IPS-20b (cell line): Measurements from ENCODE around the gene HSBP1.

ENCODE experiments used
- H3K27ac ChIP-seq: one replicate; pipeline ENCODE4 v1.5.1; 2013; ENCODE audit warnings: low read length
- H3K27me3 ChIP-seq: 2 replicates; pipeline ENCODE4 v1.6.1; 2013; ENCODE audit warnings: mild to moderate bottlenecking, low read length, inconsistent platforms; ENCODE audit not compliant: insufficient read depth
- H3K36me3 ChIP-seq: 2 replicates; pipeline ENCODE4 v1.6.1; 2013; ENCODE audit warnings: low read depth, mild to moderate bottlenecking, inconsistent platforms, low read length, moderate library complexity; ENCODE audit not compliant: insufficient read depth
- H3K4me1 ChIP-seq: 2 replicates; pipeline ENCODE4 v1.6.1; 2013; ENCODE audit warnings: mild to moderate bottlenecking, control low read depth, inconsistent platforms, low read length, moderate library complexity; ENCODE audit not compliant: insufficient read depth
- H3K4me3 ChIP-seq: 2 replicates; pipeline ENCODE4 v1.5.1; 2013; ENCODE audit warnings: mild to moderate bottlenecking, low read length, inconsistent platforms
- H3K9ac ChIP-seq: 2 replicates; pipeline ENCODE4 v1.6.1; 2013; ENCODE audit warnings: low read depth, mild to moderate bottlenecking, inconsistent platforms, low read length, moderate library complexity
- H3K9me3 ChIP-seq: 2 replicates; pipeline ENCODE4 v1.6.1; 2013; ENCODE audit warnings: mild to moderate bottlenecking, low read depth, low read length, inconsistent platforms; ENCODE audit not compliant: insufficient read depth

HSBP1 gene

DNA sequence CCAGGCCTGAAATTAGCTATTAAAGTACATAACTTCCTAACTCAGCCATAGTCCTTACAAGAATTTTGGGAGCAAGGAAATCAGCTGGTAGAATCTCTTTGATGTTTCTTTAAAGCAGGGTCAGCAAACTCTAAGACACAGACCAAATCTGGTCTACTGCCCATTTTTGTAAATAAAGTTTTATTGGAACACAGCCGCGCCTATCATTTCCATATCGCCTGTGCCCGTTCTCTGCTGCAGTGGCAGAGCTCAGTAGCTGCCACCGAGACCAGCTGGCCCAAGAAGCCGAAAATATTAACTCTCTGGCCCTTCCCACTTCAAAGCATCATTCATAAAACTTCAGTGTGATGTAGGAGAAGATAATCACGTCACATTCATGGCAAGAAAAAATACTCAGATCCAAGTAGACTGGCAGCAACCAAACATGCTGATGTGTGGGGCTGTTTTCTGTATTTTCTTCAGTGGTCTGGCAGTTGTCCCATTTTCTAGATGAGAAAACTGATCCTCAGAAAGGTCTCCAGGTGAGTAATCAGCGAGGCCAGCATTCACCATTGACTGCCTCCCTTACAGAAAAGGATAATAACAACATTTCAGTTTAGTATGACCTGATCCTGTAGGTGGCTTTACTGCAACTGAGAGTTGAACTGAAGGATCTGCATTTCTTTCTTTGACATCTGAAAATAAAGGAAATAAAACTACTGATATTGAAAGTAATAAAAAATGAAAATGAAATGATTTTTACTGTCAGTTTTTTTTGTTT lies 18.0 kb upstream of the HSBP1 start:
- Histone ChIP-seq H3K36me3 (no peaks in the 10 kb centered on the region), H3K27me3 (no peaks in the 10 kb centered on the region), H3K27ac (no peak overlapping the region), H3K9ac (no peak overlapping the region), H3K4me1 (no peaks in the 10 kb centered on the region), H3K4me3 (no peak overlapping the region), H3K9me3 (no peaks in the 10 kb centered on the region)

DNA sequence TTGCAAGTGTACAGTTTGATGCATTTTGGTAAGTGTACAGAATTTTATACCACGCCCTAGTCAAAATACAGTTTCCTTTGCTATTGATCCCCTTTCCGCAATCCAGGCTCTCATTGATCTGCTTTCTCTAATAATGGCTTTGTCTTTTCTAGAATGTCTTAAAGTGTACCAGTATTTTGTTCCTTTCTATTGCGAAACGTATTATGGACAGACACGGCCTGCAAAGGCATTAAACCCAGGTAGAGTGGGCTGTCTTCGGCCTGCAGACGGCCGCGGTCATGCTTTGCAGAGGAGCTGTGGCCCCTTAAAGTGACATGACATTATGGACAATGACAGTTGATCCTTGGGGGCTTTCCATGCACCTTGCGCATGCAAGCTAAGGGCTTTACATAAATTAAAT lies 15.9 kb upstream of the HSBP1 start:
- Histone ChIP-seq H3K4me3 (no peak overlapping the region), H3K4me1 (no peaks in the 10 kb centered on the region), H3K9me3 (no peaks in the 10 kb centered on the region), H3K9ac (no peak overlapping the region), H3K27ac (no peak overlapping the region), H3K27me3 (no peaks in the 10 kb centered on the region), H3K36me3 (no peaks in the 10 kb centered on the region)

DNA sequence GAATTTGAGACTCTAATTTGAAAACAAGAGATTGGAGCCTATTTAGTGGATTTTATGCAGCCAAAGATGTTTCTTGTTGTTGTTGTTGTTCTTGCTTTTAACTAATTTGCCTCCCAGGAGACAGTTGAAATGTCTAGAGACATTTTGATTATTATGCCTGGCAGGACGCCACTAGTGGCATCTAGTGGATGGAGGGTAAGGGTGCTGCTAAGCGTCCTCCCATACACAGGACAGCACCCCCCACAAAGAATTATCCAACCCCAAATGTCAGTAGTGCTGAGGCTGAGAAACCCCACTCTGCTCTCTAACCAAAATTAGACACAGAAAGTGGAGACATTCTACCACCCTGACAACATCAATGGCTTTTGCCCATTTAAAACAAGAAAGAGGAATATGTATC lies 15.4 kb upstream of the HSBP1 start:
- H3K9ac ChIP-seq, result no peak overlapping the region
- no peak overlapping the region for H3K27ac ChIP-seq
- no peak overlapping the region for H3K4me3 ChIP-seq
- no peaks in the 10 kb centered on the region for H3K9me3 ChIP-seq
- H3K4me1 ChIP-seq, result no peaks in the 10 kb centered on the region
- H3K36me3 ChIP-seq, result no peaks in the 10 kb centered on the region
- H3K27me3 ChIP-seq, result no peaks in the 10 kb centered on the region

DNA sequence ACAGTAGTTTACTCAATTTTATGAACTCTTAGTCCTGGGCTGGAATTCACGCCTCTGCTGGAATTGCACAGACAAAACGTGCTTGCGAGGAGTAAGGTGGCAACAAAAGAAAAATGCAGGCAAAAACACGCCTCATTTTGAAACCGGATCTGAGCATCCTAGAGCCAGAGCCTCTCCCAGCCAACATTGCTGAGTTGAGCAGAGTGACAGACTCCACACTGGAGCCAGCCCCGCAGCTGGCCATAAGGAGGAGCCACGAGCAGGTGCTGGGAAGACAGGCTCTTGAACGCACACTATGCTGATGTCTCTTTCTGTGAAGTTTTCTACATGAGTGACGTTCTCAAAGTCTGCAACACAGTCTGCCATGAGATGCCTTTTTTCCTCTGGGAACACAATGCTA lies 14.6 kb upstream of the HSBP1 start:
- H3K4me1 ChIP-seq, result no peaks in the 10 kb centered on the region
- H3K36me3 ChIP-seq, result no peaks in the 10 kb centered on the region
- H3K9me3 ChIP-seq, result no peaks in the 10 kb centered on the region
- H3K9ac ChIP-seq, result no peak overlapping the region
- no peak overlapping the region for H3K4me3 ChIP-seq
- no peak overlapping the region for H3K27ac ChIP-seq
- no peaks in the 10 kb centered on the region for H3K27me3 ChIP-seq

DNA sequence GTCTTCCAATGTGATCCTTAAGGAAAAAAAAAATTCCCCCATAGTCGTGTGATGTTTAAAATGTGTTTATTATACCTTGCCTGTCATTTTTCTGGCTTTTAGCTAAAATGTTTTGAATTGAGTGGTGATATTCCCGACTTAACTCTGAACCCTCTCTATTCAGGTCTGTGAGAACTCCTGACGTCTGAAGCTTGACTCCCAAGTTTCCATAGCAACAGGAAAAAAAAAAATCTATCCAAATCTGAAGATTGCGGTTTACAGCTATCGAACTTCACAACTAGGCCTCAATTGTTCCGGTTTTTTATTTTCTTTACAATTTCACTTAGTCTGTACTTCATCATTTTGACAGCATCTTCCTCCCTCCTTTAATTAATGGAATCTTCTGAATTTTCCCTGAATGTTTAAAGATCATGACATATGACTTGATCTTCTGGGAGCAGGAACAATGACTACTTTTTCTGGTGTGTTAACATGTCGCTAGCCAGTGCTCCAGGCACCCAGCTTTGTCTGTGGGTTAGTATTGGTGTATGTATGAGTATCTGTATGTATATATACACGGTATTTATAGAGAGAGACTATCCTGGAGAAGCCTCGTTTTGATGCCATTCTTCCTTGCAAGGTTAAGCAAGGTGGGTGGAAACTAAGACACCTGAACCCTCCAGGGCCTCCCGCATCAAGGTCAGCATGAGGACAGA lies 12.8 kb upstream of the HSBP1 start:
- Histone ChIP-seq H3K4me3 (no peak overlapping the region), H3K4me1 (no peaks in the 10 kb centered on the region), H3K27me3 (no peaks in the 10 kb centered on the region), H3K9me3 (no peaks in the 10 kb centered on the region), H3K36me3 (no peaks in the 10 kb centered on the region), H3K27ac (no peak overlapping the region), H3K9ac (no peak overlapping the region)

DNA sequence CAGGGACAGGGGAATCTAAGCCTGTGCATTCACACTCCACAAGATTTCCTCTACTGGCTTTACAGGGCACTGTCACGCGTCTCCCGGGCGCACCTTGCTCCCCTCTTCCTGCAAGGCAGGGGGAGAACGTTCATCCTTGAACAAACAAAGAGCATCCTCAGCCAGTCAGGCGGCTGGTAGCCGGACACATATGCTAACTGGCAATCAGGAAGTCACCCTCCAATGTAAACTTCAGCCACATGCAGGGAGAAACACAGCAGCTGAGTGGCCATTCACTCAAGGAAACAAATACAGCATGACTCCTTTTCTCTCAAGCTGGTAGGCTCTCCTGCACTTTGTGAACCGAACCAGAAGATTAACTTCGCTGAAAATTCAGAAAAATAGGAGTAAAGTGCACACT lies 10.8 kb upstream of the HSBP1 start:
- no peaks in the 10 kb centered on the region for H3K27me3 ChIP-seq
- H3K4me3 ChIP-seq, result no peak overlapping the region
- no peaks in the 10 kb centered on the region for H3K36me3 ChIP-seq
- H3K9me3 ChIP-seq, result no peaks in the 10 kb centered on the region
- no peak overlapping the region for H3K9ac ChIP-seq
- no peak overlapping the region for H3K27ac ChIP-seq
- H3K4me1 ChIP-seq, result peaks cover under 1% of the 10 kb centered on the region; the same call in 1 of the 2 replicates

DNA sequence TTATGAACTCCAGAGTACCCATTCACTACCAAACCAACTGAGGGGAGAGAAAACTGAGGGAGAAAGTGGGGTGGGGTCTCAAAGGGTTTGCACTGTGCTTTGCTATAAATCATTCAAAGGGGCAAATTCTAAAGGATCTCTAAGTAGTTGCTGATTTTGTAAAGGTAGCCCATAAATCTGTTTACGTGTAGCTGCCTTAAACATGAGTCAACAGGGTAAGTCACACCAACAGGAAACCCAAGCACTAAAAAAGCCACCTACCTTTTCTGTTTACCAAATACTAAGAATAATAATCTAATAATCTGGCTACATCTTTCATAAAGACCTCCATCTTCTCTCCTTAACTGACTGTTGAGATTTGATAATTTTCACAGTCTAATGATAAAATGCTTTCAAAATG lies 8.4 kb upstream of the HSBP1 start:
- H3K9me3 ChIP-seq, result no peaks in the 10 kb centered on the region
- no peak overlapping the region for H3K27ac ChIP-seq
- H3K4me1 ChIP-seq, result peaks cover 12% of the 10 kb centered on the region; the same call in 1 of the 2 replicates
- H3K9ac ChIP-seq, result no peak overlapping the region
- no peaks in the 10 kb centered on the region for H3K36me3 ChIP-seq
- no peaks in the 10 kb centered on the region for H3K27me3 ChIP-seq
- no peak overlapping the region for H3K4me3 ChIP-seq

DNA sequence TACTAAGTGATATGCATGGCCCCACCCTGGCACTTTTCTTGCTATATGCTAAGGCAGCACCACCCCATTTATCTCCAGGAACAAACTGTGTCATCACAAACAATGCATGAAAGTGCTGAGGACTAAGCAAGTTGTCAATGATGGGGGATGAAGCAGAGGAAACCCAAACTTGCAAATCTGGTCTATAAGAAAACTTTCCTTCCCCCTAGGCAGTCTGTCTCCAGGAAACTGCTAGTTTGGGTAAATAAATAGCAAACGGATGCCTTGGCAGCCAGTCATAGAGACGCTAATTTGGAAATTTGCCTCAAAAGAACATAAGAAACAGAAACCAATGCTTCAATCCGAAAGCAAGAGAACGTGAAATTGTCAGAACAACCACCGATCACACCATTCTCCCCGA lies 5.6 kb upstream of the HSBP1 start:
- H3K9me3 ChIP-seq, result no peaks in the 10 kb centered on the region
- H3K4me3 ChIP-seq, result peak overlapping the region; percentile 38
- peak overlapping the region; percentile 56; the same call in 1 of the 2 replicates for H3K9ac ChIP-seq
- H3K27me3 ChIP-seq, result no peaks in the 10 kb centered on the region
- H3K4me1 ChIP-seq, result peaks cover 12% of the 10 kb centered on the region; the same call in 1 of the 2 replicates
- H3K36me3 ChIP-seq, result no peaks in the 10 kb centered on the region
- peak overlapping the region; percentile 19 for H3K27ac ChIP-seq

DNA sequence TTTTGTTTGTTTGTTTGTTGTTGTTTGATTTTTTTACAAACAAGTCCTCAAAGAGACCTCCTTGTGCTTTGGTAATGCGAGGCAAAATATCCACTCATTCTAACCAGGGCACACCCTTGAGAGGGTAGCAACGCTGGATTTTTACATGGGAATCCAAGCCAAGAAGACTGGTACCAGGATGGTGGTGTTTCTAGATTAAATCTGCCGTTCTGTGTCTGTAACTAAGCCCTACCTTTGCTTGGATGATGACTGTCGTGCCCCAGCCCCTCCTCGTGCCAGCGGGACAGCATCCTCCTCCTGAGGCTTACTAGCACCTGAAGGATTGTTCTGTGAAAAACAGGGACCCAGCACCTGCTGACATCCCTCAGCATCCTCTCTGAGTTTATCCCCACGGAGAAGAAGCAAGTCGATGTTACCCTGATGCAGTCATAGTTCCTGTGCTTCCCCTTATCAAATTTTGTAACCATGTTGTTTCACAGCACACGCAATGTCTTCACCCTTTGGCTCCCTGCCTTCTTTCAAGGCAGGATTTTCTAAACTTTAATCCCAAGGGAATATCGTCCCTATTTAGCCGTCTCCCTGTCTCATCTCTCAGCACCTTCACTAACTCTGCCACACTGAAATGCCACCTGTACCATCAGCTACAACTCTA lies 5.1 kb upstream of the HSBP1 start:
- no peaks in the 10 kb centered on the region for H3K9me3 ChIP-seq
- H3K4me1 ChIP-seq, result peaks cover 12% of the 10 kb centered on the region; the same call in 1 of the 2 replicates
- H3K36me3 ChIP-seq, result no peaks in the 10 kb centered on the region
- no peaks in the 10 kb centered on the region for H3K27me3 ChIP-seq
- H3K9ac ChIP-seq, result peak overlapping the region; percentile 56; the same call in 1 of the 2 replicates
- H3K4me3 ChIP-seq, result peak overlapping the region; percentile 38
- peak overlapping the region; percentile 19 for H3K27ac ChIP-seq

DNA sequence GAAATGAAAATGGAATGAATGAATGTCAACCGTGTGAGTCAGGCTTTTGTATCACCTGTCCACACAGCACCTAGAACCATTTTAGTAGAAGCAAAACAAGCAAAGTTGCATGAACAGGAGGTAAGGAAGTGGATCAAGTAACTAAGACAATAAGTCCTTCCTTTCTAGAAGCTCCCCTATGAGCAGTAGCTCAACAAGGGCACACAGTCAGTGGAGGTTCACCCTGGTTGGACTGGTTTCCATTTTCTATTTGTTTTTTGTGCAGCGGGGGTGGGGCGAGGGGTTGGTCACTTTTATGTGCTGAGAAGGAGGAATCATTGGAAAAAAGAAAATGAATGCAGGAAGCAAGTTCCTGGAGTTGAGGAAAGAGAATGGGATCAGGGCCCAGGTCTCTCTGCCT lies 4.0 kb upstream of the HSBP1 start:
- H3K9me3 ChIP-seq, result no peaks in the 10 kb centered on the region
- no peak overlapping the region for H3K27ac ChIP-seq
- no peaks in the 10 kb centered on the region for H3K36me3 ChIP-seq
- no peaks in the 10 kb centered on the region for H3K27me3 ChIP-seq
- H3K4me1 ChIP-seq, result peaks cover 14% of the 10 kb centered on the region; the same call in 1 of the 2 replicates
- no peak overlapping the region for H3K9ac ChIP-seq
- no peak overlapping the region for H3K4me3 ChIP-seq

DNA sequence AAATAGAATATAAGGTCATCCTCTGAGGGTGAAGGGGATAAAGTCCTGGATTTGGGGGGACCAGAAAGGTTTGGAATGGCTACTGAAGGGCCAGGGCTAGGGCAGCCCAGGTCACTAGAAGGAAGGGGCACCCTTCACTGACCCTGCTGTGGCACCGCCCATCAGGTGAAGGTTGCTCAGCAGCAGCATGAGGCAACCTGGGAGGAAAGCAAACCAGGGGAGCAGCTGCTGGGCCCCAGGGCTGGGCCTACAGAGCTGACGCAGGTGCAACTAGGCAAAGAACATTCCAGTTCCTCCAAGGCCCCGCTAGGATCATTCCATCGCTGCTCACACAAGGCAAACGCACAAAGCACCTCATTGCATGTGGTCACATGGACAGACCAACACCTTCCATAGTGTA lies 3.4 kb upstream of the HSBP1 start:
- no peak overlapping the region for H3K4me3 ChIP-seq

More for the DNA sequence above, 3.4 kb upstream of the HSBP1 start:
- Histone ChIP-seq H3K27me3 (no peaks in the 10 kb centered on the region), H3K27ac (no peak overlapping the region), H3K4me1 (peaks cover 17% of the 10 kb centered on the region; the same call in 1 of the 2 replicates), H3K36me3 (no peaks in the 10 kb centered on the region), H3K9me3 (no peaks in the 10 kb centered on the region), H3K9ac (no peak overlapping the region)
